Measurements from ENCODE around the gene SLC8A1. TPM values are rescaled to one million over a fixed set of nuclear protein-coding genes. Genes with fewer than 3 reads are reported as not detected.

SLC8A1 gene
- total and polyA plus RNA-seq, 9 donors, result 1.3 to 19.7 (median 7.7) TPM

GRCh38 chr2:40458271-40458794, 6.4 kb upstream of the SLC8A1 start:
- DNase-seq, result no peak
- Histone ChIP-seq H3K27me3 (no peaks in the 10 kb centered on the region), H3K9me3 (no peaks in the 10 kb centered on the region), H3K4me3 (no peak overlapping the region), H3K4me1 (ENCODE audit: insufficient read depth) (no peaks in the 10 kb centered on the region), H3K27ac (no peak overlapping the region), H3K36me3 (no peaks in the 10 kb centered on the region)
- WGBS, 3 donors, result 83 to 88% (median 86%) methylated on average over 6 of the region's 6 CpGs
- intact Hi-C loops (cut with DNase I), result no loop called here
- TF ChIP-seq CTCF (IDR thresholded peaks at IDR 0.05) (no peak), POLR2A (IDR thresholded peaks at IDR 0.05) (no peak), EP300 (IDR thresholded peaks at IDR 0.05) (no peak)

- no peak overlapping the region for H3K4me3 ChIP-seq
- H3K9me3 ChIP-seq, result no peaks in the 10 kb centered on the region
- no peaks in the 10 kb centered on the region for H3K36me3 ChIP-seq
- TF ChIP-seq POLR2A (IDR thresholded peaks at IDR 0.05), result no peak
- TF ChIP-seq EP300 (IDR thresholded peaks at IDR 0.05), result no peak
- TF ChIP-seq CTCF (IDR thresholded peaks at IDR 0.05), result no peak
- intact Hi-C loops (cut with DNase I), result no loop called here
- H3K4me1 ChIP-seq (ENCODE audit: insufficient read depth), result no peaks in the 10 kb centered on the region
- DNase-seq, result no peak
- no peak overlapping the region for H3K27ac ChIP-seq
- 18 to 45% (median 32%) methylated on average over 5 of the region's 5 CpGs for WGBS, 3 donors
- H3K27me3 ChIP-seq, result no peaks in the 10 kb centered on the region
These were observed 5.9 kb upstream of the SLC8A1 start for GRCh38 chr2:40457837-40458236.

GRCh38 chr2:40457366-40457765, 5.5 kb upstream of the SLC8A1 start:
- Histone ChIP-seq H3K4me1 (ENCODE audit: insufficient read depth) (peaks cover under 1% of the 10 kb centered on the region), H3K27me3 (no peaks in the 10 kb centered on the region), H3K27ac (no peak overlapping the region), H3K9me3 (no peaks in the 10 kb centered on the region), H3K4me3 (no peak overlapping the region), H3K36me3 (no peaks in the 10 kb centered on the region)
- intact Hi-C loops (cut with DNase I), result no loop called here
- no peak for DNase-seq
- no peak for TF ChIP-seq POLR2A (IDR thresholded peaks at IDR 0.05)
- no peak for TF ChIP-seq EP300 (IDR thresholded peaks at IDR 0.05)
- 61 to 71% (median 65%) methylated on average over 3 of the region's 3 CpGs for WGBS, 3 donors

- H3K4me1 ChIP-seq (ENCODE audit: insufficient read depth), result peaks cover 3% of the 10 kb centered on the region
- intact Hi-C loops (cut with DNase I), result no loop called here
- no peaks in the 10 kb centered on the region for H3K27me3 ChIP-seq
- H3K4me3 ChIP-seq, result no peak overlapping the region
- TF ChIP-seq CTCF (IDR thresholded peaks at IDR 0.05) (no peak), EP300 (IDR thresholded peaks at IDR 0.05) (no peak), POLR2A (IDR thresholded peaks at IDR 0.05) (no peak)
- H3K9me3 ChIP-seq, result no peaks in the 10 kb centered on the region
- 94 to 98% (median 97%) methylated on average over 2 of the region's 2 CpGs for WGBS, 3 donors
- no peak overlapping the region for H3K27ac ChIP-seq
- no peaks in the 10 kb centered on the region for H3K36me3 ChIP-seq
- no peak for DNase-seq
These were observed 5.0 kb upstream of the SLC8A1 start for GRCh38 chr2:40456926-40457325.

- Histone ChIP-seq H3K27ac (no peak overlapping the region), H3K27me3 (no peaks in the 10 kb centered on the region), H3K36me3 (no peaks in the 10 kb centered on the region), H3K9me3 (no peaks in the 10 kb centered on the region), H3K4me1 (ENCODE audit: insufficient read depth) (peaks cover 3% of the 10 kb centered on the region), H3K4me3 (no peak overlapping the region)
- intact Hi-C loops (cut with DNase I), result no loop called here
- WGBS, 3 donors, result 94 to 95% (median 95%) methylated on average over 5 of the region's 5 CpGs
- no peak for DNase-seq
- TF ChIP-seq CTCF (IDR thresholded peaks at IDR 0.05) (no peak), POLR2A (IDR thresholded peaks at IDR 0.05) (no peak), EP300 (IDR thresholded peaks at IDR 0.05) (no peak)
These were observed 3.8 kb upstream of the SLC8A1 start for GRCh38 chr2:40455661-40456060.
